ENCODE data around the gene DIS3. TPM values are rescaled to one million over a fixed set of nuclear protein-coding genes. Genes with fewer than 3 reads are reported as not detected.

The DIS3 gene
- total RNA-seq, 1 experiment from 2014 or later, result 44.2 TPM

DNA sequence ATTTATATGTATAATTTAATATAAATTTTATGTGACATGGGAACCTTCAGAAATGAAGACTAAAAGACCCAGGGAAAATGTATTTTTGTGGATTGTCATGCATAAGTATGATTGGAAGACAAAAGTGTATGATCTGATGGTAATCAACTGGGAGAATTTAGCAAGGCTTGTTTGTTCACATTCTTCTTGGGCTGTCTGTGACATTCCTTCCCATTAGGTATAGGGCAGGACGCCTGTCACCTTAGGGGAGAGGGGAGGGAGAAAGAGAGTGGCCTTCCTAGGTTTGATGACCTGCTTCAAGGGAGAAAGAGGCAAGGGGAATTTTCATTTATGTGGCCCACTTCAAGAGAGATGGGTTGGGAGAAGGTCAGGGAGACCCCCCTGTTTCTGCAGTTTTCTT is 22.6 kb upstream of the DIS3 start:
- H4K20me1 ChIP-seq (ENCODE audit: insufficient read depth), result no peaks in the 10 kb centered on the region
- no peak overlapping the region for H3K9ac ChIP-seq (ENCODE audit: low read length)
- H3K9me2 ChIP-seq (ENCODE audit: insufficient read depth), result no peaks in the 10 kb centered on the region
- no peak overlapping the region for H3K27ac ChIP-seq (ENCODE audit: low read depth, low read length)
- ChIA-PET CTCF (no interaction called here), RAD21 (ENCODE audit: low non-redundant PET in 1 of 2, low total read pairs in 2 of 2, uncharacterized antibody in 2 of 2, unreplicated experiment in 2 of 2) (no interaction called here), POLR2A (no interaction called here)
- BruUV-seq (replicated peaks), result no TSS peak
- H3K4me1 ChIP-seq (ENCODE audit: control insufficient read depth in 1 of 2, insufficient read depth in 2 of 2, low read length in 2 of 2), result no peaks in the 10 kb centered on the region
- H3K79me2 ChIP-seq (ENCODE audit: insufficient read depth, low read length), result no peaks in the 10 kb centered on the region
- no peak for DNase-seq (ENCODE audit: low read depth, low spot score)
- no peak for ATAC-seq
- TF ChIP-seq FOSL1 (IDR thresholded peaks at IDR 0.05; ENCODE audit: low read depth), result no peak
- TF ChIP-seq SP1 (IDR thresholded peaks at IDR 0.05; ENCODE audit: low read depth), result no peak
- no peak for TF ChIP-seq ZFX (IDR thresholded peaks at IDR 0.05)
- no peak for TF ChIP-seq ELF1 (IDR thresholded peaks at IDR 0.05; ENCODE audit: borderline replicate concordance, low read depth)
- no peak for TF ChIP-seq EZH2 (IDR thresholded peaks at IDR 0.05)
- H3K4me3 ChIP-seq (replicated peaks in 1 of 2; ENCODE audit: low read depth in 1 of 2, low read length in 2 of 2), result no peak overlapping the region
- no peaks in the 10 kb centered on the region for H3K27me3 ChIP-seq (ENCODE audit: insufficient read depth, low read length)
- no peak overlapping the region for H3K4me2 ChIP-seq (ENCODE audit: low read length)
- H3K9me3 ChIP-seq (ENCODE audit: control insufficient read depth in 1 of 2, insufficient read depth in 1 of 2, low read depth in 1 of 2, low read length in 2 of 2), result no peaks in the 10 kb centered on the region
- intact Hi-C loops (cut with micrococcal nuclease), result no loop called here
- no peak overlapping the region for H2AFZ ChIP-seq (ENCODE audit: low read depth, low read length, poor library complexity, severe bottlenecking)
- H3K36me3 ChIP-seq (ENCODE audit: control insufficient read depth in 1 of 2, insufficient read depth in 2 of 2, low read length in 2 of 2), result peaks cover 0 to 2% of the 10 kb centered on the region in 2 experiments; a peak in 1 of 4 replicates

DNA sequence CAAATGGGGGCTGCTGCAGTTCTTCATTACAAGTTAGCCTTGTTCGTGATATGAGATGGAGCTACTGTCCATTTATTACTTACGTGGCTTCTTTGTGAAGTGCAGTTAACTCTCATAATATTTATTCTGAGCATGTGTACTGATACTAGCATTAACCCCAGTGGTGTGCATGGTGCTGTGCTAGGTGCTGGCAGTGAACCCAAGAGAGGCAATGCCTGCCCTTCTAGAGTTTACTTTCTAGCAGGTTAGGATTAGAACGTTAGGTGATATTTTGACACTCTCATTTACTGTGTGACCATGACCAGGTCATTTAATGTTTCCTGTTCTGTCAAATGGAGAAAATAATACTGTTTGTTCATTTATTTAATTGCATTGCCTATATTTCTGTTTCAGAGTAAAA is 17.1 kb upstream of the DIS3 start:
- DNase-seq (ENCODE audit: low read depth, low spot score), result no peak
- Histone ChIP-seq H3K79me2 (ENCODE audit: insufficient read depth, low read length) (no peaks in the 10 kb centered on the region), H3K4me3 (replicated peaks in 1 of 2; ENCODE audit: low read depth in 1 of 2, low read length in 2 of 2) (no peak overlapping the region), H2AFZ (ENCODE audit: low read depth, low read length, poor library complexity, severe bottlenecking) (no peak overlapping the region), H3K27ac (ENCODE audit: low read depth, low read length) (no peak overlapping the region), H3K36me3 (ENCODE audit: control insufficient read depth in 1 of 2, insufficient read depth in 2 of 2, low read length in 2 of 2) (peaks cover 8 to 22% of the 10 kb centered on the region in 2 experiments; a peak in 3 of 4 replicates), H4K20me1 (ENCODE audit: insufficient read depth) (no peaks in the 10 kb centered on the region), H3K4me2 (ENCODE audit: low read length) (no peak overlapping the region), H3K4me1 (ENCODE audit: control insufficient read depth in 1 of 2, insufficient read depth in 2 of 2, low read length in 2 of 2) (no peaks in the 10 kb centered on the region), H3K9ac (ENCODE audit: low read length) (no peak overlapping the region), H3K9me2 (ENCODE audit: insufficient read depth) (no peaks in the 10 kb centered on the region), H3K27me3 (ENCODE audit: insufficient read depth, low read length) (no peaks in the 10 kb centered on the region), H3K9me3 (ENCODE audit: control insufficient read depth in 1 of 2, insufficient read depth in 1 of 2, low read depth in 1 of 2, low read length in 2 of 2) (no peaks in the 10 kb centered on the region)
- ChIA-PET CTCF (no interaction called here), POLR2A (no interaction called here), RAD21 (ENCODE audit: low non-redundant PET in 1 of 2, low total read pairs in 2 of 2, uncharacterized antibody in 2 of 2, unreplicated experiment in 2 of 2) (no interaction called here)
- intact Hi-C loops (cut with micrococcal nuclease), result no loop called here
- ATAC-seq, result no peak
- BruUV-seq (replicated peaks), result no TSS peak
- TF ChIP-seq RAD21 (IDR thresholded peaks at IDR 0.05; ENCODE audit: low read depth), result no peak
- no peak for TF ChIP-seq CEBPB (IDR thresholded peaks at IDR 0.05; ENCODE audit: low read depth)
- no peak for TF ChIP-seq ZFX (IDR thresholded peaks at IDR 0.05)
- TF ChIP-seq EZH2phosphoT487 (IDR thresholded peaks at IDR 0.05; ENCODE audit: borderline replicate concordance), result no peak
- TF ChIP-seq SIN3A (IDR thresholded peaks at IDR 0.05; ENCODE audit: low read depth), result no peak
- TF ChIP-seq, protein P1, sequence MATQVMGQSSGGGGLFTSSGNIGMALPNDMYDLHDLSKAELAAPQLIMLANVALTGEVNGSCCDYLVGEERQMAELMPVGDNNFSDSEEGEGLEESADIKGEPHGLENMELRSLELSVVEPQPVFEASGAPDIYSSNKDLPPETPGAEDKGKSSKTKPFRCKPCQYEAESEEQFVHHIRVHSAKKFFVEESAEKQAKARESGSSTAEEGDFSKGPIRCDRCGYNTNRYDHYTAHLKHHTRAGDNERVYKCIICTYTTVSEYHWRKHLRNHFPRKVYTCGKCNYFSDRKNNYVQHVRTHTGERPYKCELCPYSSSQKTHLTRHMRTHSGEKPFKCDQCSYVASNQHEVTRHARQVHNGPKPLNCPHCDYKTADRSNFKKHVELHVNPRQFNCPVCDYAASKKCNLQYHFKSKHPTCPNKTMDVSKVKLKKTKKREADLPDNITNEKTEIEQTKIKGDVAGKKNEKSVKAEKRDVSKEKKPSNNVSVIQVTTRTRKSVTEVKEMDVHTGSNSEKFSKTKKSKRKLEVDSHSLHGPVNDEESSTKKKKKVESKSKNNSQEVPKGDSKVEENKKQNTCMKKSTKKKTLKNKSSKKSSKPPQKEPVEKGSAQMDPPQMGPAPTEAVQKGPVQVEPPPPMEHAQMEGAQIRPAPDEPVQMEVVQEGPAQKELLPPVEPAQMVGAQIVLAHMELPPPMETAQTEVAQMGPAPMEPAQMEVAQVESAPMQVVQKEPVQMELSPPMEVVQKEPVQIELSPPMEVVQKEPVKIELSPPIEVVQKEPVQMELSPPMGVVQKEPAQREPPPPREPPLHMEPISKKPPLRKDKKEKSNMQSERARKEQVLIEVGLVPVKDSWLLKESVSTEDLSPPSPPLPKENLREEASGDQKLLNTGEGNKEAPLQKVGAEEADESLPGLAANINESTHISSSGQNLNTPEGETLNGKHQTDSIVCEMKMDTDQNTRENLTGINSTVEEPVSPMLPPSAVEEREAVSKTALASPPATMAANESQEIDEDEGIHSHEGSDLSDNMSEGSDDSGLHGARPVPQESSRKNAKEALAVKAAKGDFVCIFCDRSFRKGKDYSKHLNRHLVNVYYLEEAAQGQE (IDR thresholded peaks at IDR 0.05; ENCODE audit: low read depth), result no peak

Measured in HCT116 (cell line).